Erythroblast (primary cell): ENCODE measurements around the gene PRDX1.

Experiments used
- GATA1 ChIP-seq: IDR thresholded peaks from 2 replicates; pipeline ENCODE4 v1.6.1; 2011; ENCODE audit warnings: low read depth, mild to moderate bottlenecking, control low read depth, low read length, moderate library complexity
- POLR2A ChIP-seq: IDR thresholded peaks from 2 replicates; pipeline ENCODE4 v1.6.1; 2011; ENCODE audit warnings: mild to moderate bottlenecking, low read length

DNA sequence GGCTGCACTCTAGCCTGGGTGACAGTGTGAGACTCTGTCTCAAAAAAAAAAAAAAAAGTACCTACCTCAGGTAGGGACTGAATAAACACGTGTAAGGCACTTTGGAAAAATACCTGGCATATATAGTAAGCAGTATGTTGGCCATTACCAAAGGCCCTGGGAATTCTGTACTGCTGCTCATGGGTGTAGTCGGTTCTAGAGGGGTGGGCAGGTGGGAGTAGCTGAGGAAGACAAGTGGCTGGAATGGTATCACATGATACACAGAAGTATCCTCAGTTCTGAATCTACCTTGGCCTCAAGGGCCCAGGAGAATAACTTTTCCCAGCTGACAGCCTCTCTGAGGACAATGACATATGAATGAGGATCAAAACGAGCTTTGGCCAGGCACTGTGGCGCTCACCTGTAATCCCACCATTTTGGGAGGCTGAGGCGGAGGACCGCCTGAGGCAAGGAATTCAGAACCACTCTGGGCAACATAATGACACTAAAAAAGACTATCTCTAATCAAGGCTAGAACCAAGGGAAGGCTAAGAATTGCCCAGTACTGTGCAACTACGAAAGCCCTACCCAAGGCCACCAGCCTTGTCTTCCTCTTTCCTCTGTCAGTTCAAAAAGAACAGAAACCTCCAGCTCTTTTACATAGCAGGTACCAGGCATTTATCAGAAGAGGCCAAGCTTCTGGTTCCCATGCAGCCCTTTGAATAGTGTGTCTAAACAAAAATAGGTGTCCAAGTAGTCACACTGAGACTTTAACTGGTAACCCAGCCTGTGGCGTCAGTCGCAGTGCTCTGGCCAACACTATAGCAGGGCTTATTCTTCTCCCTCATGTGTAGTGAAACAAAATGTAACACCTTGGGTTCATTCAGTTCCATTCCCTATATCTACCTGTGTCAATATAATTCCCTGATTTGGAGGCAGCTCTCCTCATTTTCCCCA, 11.4 kb downstream of the PRDX1 start:
- no peak for TF ChIP-seq POLR2A
- no peak for TF ChIP-seq GATA1
